GM12801 (cell line): ENCODE data around the gene DPH3.

Source experiments
- CTCF ChIP-seq: IDR thresholded peaks from one replicate; pipeline ENCODE4 v1.5.1; 2011; ENCODE audit warnings: control low read depth; ENCODE audit not compliant: insufficient read length; ENCODE audit errors: extremely low read depth

Gene DPH3

GRCh38 chr3:16252243-16252978, 12.3 kb downstream of the DPH3 start:
- no peak for TF ChIP-seq CTCF

GRCh38 chr3:16251316-16252085, 13.2 kb downstream of the DPH3 start:
- no peak for TF ChIP-seq CTCF

- TF ChIP-seq CTCF = no peak
Observed at GRCh38 chr3:16249886-16250285, 14.9 kb downstream of the DPH3 start.

- TF ChIP-seq CTCF = no peak
Observed at GRCh38 chr3:16249336-16249735, 15.4 kb downstream of the DPH3 start.

- TF ChIP-seq CTCF = no peak
Observed at GRCh38 chr3:16248556-16248955, 16.2 kb downstream of the DPH3 start.

- TF ChIP-seq CTCF = no peak
Observed at GRCh38 chr3:16247282-16248061, 17.3 kb downstream of the DPH3 start.

- no peak for TF ChIP-seq CTCF
Observed at GRCh38 chr3:16245609-16246008, 19.1 kb downstream of the DPH3 start.
